HG02870 (cell line): Measurements from ENCODE around the gene KCNQ2.
A peak's percentile ranks its signal among the peaks of the same experiment; 100 is the strongest.
"Not testable (repeated sequence)": the region's sequence is repeated elsewhere in the genome, so short reads cannot be mapped to it uniquely, and the experiment has no call there.

Experiments
- ATAC-seq: cut with Tn5 transposase; IDR thresholded peaks from one replicate; pipeline ENCODE4 v1.9.1; 2021; ENCODE audit warnings: mild to moderate bottlenecking, moderate library complexity; ENCODE audit not compliant: unreplicated experiment

KCNQ2 gene

GRCh38 chr20:63471981-63472831 lies at the start of gene KCNQ2:
KCNQ2 (minus strand) TSS chr20:63472655; CDS start chr20:63472463, 192 bp downstream.
- ATAC-seq: no peak

GRCh38 chr20:63521602-63522001 lies 49.1 kb upstream of the KCNQ2 start:
- ATAC-seq: no peak

GRCh38 chr20:63520934-63521601 lies 48.6 kb upstream of the KCNQ2 start:
- ATAC-seq: peak; percentile 34

- peak; percentile 62 for ATAC-seq
Measured at GRCh38 chr20:63520504-63520933, 48.1 kb upstream of the KCNQ2 start, which contains the start of gene PPDPF. PPDPF (plus strand) TSS chr20:63520765; CDS start chr20:63521309, 544 bp downstream.

- peak; percentile 27 for ATAC-seq
Measured at GRCh38 chr20:63519668-63520503, 47.4 kb upstream of the KCNQ2 start.

GRCh38 chr20:63518946-63519667 lies 46.7 kb upstream of the KCNQ2 start:
- ATAC-seq: no peak

GRCh38 chr20:63518351-63518861 lies 46.0 kb upstream of the KCNQ2 start:
- ATAC-seq: no peak

- no peak for ATAC-seq
Measured at GRCh38 chr20:63517376-63518309, 45.2 kb upstream of the KCNQ2 start.

- ATAC-seq: not testable (repeated sequence)
Measured at GRCh38 chr20:63514520-63514919, 42.1 kb upstream of the KCNQ2 start.

- ATAC-seq: no peak
Measured at GRCh38 chr20:63513207-63513606, 40.8 kb upstream of the KCNQ2 start.

GRCh38 chr20:63509088-63509564 lies 36.7 kb upstream of the KCNQ2 start:
- no peak for ATAC-seq

GRCh38 chr20:63508072-63508768 lies 35.8 kb upstream of the KCNQ2 start:
- no peak for ATAC-seq

GRCh38 chr20:63507083-63507743 lies 34.8 kb upstream of the KCNQ2 start:
- ATAC-seq: no peak

- no peak for ATAC-seq
Measured at GRCh38 chr20:63505723-63506122, 33.3 kb upstream of the KCNQ2 start.

GRCh38 chr20:63505281-63505680 lies 32.8 kb upstream of the KCNQ2 start:
- no peak for ATAC-seq

- ATAC-seq: no peak
Measured at GRCh38 chr20:63504642-63505041, 32.2 kb upstream of the KCNQ2 start.

GRCh38 chr20:63503524-63503923 lies 31.1 kb upstream of the KCNQ2 start:
- ATAC-seq: no peak

- ATAC-seq: no peak
Measured at GRCh38 chr20:63502671-63503172, 30.3 kb upstream of the KCNQ2 start.
